HG03159 (cell line): Measurements from ENCODE around the gene KLHL25.

Experiments used
- ATAC-seq: cut with Tn5 transposase; IDR thresholded peaks from one replicate; pipeline ENCODE4 v1.9.1; 2021; ENCODE audit warnings: mild to moderate bottlenecking, moderate library complexity; ENCODE audit not compliant: unreplicated experiment

KLHL25 gene

GRCh38 chr15:85749261-85750151 is 45.2 kb downstream of the KLHL25 start:
- ATAC-seq, result no peak

DNA sequence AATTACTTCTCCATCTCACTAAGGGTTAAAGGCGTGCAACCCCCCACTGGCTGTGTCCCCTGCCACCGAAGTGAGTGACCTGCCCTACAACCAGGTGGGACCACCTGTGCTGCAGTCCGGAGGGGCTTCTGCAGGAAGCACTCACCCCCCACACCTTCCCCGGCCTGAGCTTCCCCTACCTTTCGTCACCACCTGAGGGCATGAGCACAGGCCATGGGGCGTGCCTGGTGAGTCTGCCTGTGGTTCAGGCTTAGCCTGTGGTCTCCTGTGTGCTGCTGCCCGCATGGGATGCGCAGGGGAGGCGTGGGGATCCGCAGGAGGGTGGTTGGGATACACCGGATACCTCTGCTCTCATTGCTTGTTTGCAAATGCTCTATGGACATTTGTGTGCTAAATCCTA is 46.0 kb downstream of the KLHL25 start:
- no peak for ATAC-seq

GRCh38 chr15:85748176-85748575 is 46.5 kb downstream of the KLHL25 start:
- ATAC-seq, result no peak

DNA sequence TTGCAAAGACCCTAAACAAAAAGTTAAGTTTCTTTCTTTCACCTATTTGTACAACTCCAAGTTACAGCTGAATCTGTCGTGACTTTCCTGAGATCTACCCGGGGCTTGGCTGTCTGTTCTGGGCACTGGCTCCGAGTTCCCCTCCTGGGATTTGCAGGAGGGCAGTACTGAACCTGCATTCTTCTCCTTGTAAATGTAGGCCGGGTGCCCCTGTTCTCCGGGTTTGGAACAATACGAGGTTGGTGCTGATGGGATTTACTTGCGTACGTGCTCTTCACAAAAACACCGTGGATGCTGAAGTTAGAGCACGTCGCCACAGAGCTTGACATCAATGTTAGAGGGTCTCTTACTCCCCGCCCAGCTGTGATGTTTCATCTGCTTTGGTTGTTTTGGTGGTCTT is 48.1 kb downstream of the KLHL25 start:
- no peak for ATAC-seq

DNA sequence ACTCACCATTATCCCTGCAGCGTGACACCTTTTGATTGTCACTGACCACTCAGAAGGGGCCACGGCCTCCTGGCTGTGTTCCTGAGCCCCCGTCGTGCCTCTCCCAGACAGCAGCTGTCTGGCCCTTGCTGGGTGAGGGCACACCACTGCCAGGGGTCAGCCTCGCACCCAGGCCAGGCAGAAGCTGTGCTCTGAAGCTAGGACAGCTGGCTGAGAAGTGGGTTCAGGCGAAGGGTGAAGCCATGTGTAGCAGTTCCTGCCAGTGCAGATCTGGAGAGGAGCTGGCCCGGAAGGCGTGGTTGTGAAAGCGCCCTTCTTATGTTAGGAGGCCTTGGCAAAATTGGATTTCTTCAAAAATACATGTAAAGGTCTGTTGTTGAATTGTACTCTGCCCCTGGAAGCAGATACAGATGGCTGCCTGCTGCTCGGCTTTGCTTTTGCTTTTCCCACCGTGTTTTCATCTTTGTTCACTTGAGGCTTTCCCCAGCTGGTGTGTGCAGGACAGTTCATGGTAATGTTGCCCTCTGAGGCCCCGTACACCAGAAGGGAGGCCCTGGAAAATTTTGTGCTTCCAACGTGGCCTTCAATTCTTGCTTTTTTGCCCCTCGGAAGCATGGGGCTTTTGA is 49.1 kb downstream of the KLHL25 start:
- ATAC-seq, result no peak

DNA sequence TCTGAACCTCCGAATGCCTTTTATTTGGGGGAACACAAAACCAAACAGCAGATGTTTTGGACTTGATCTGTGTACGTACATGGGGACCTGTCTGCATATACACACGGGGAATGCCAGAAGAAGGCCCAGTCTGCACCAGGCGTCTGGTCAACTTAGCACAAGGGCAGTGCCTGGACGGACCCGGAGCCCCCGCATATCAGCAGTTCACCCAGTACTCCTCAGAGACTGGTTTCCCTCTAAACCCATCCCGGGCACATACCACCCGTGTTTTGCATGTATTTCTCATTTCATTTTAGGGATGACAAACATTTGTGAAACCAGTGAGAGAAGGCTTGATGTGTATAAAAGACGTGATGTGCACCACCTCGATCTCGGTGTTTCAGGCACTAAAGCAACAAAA is 49.7 kb downstream of the KLHL25 start:
- no peak for ATAC-seq

GRCh38 chr15:85744579-85744978 is 50.1 kb downstream of the KLHL25 start:
- ATAC-seq, result no peak

- ATAC-seq, result no peak
Measured at GRCh38 chr15:85743392-85744055, 51.2 kb downstream of the KLHL25 start.

GRCh38 chr15:85742186-85742821 is 52.4 kb downstream of the KLHL25 start:
- no peak for ATAC-seq

DNA sequence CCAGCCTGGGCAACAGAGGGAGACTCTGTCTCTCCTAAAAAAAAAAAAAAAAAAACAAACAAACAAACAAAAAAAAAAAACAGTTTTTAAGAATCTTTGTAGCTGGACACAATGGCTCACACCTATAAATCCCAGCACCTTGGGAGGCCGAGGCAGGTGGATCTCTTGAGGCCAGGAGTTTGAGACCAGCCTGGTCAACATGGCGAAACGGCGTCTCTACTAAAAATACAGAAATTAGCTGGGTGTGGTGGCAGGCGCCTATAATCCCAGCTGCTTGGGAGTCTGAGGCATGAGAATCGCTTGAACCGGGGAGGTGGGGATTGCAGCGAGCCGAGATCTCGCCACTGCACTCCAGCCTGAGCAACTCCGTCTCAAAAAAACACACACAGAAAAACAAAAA is 53.1 kb downstream of the KLHL25 start:
- ATAC-seq, result no peak

GRCh38 chr15:85741021-85741421 is 53.7 kb downstream of the KLHL25 start:
- no peak for ATAC-seq

GRCh38 chr15:85737061-85737460 is 57.7 kb downstream of the KLHL25 start:
- ATAC-seq, result no peak

- ATAC-seq, result no peak
Measured at GRCh38 chr15:85733416-85733815, 61.3 kb downstream of the KLHL25 start.

GRCh38 chr15:85730001-85730820 is 64.5 kb downstream of the KLHL25 start:
- no peak for ATAC-seq

DNA sequence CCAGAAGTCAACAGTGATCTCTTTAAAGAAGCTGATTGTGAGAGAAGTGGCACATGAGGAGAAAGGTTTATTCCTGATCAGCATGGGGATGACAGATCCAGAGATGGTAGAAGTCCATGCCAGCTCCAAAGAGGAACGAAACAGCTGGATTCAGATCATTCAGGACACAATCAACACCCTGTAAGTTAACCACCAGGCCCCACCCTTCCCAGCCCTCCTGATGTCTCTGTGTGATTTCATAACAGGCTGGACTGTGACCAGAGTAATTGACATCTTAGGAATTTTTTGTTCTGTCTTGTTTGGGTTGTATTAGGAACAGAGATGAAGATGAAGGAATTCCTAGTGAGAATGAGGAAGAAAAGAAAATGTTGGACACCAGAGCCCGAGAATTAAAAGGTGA is 67.7 kb downstream of the KLHL25 start:
- no peak for ATAC-seq

GRCh38 chr15:85726454-85726853 is 68.3 kb downstream of the KLHL25 start:
- ATAC-seq, result no peak

DNA sequence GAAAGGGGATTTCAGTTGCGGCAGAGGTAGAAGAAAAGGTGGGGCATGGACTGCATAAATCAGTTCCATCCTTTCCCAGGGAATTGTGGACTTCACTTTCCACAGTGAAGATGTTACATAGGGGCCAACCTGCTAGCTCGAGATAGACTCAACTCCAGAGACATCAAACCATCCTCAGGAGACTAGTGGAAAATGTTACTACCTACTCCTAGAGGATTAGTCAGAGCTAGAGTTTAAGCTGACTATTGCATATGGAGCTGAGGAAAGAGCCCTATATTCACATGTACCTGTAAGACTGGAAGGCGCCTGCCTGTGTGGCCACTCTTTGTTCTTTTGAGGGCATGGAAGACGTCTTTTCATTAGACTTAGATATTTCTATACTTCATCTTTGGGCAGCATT is 69.2 kb downstream of the KLHL25 start:
- ATAC-seq, result no peak

DNA sequence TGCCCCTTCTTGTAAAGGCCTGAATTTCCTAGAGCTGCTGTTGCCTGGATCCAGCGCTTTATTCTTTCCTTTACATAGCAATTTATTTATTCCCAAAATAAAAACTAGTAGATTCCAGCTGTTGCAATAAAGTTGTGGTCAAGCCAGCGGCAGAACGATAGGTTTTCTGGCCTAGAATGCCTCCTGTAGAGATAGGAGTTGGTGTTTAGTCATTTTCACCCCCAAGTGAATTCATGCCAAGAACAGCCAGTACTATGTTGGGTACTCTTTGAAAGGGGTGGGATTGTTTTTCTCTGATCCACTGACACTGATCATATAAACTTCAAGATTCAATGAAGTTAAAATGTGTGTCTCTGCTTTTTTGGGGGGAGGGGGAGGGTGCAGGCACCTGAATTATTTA is 69.7 kb downstream of the KLHL25 start:
- ATAC-seq, result no peak

- ATAC-seq, result no peak
Measured at GRCh38 chr15:85723960-85724945, 70.5 kb downstream of the KLHL25 start.
